ENCODE results near the gene CHGA. TPM values are rescaled to one million over a fixed set of nuclear protein-coding genes. Genes with fewer than 3 reads are reported as not detected.

The CHGA gene
- polyA plus RNA-seq, 1 donor from 2014 or later, result 131 TPM

- H3K4me3 ChIP-seq (ENCODE audit: low read length), result no peak overlapping the region
- no peaks in the 10 kb centered on the region for H3K27me3 ChIP-seq (ENCODE audit: insufficient read depth, low read depth, low read length)
- H3K79me2 ChIP-seq (replicated peaks; ENCODE audit: insufficient read depth, low read length), result no peaks in the 10 kb centered on the region
- no peaks in the 10 kb centered on the region for H3K36me3 ChIP-seq (ENCODE audit: insufficient read depth, low read length)
- H3K4me2 ChIP-seq (ENCODE audit: low read length), result no peak overlapping the region
- H2AFZ ChIP-seq (ENCODE audit: low read depth, low read length), result no peak overlapping the region
- H3K9me2 ChIP-seq (ENCODE audit: insufficient read depth, low read length), result no peaks in the 10 kb centered on the region
- TF ChIP-seq EP300 (conservative IDR thresholded peaks at IDR 0.05; ENCODE audit: poor library complexity, severe bottlenecking) (no peak), CTCF (IDR thresholded peaks at IDR 0.05; ENCODE audit: poor library complexity, severe bottlenecking) (no peak), REST (IDR thresholded peaks at IDR 0.05; ENCODE audit: borderline replicate concordance) (no peak), TAF1 (IDR thresholded peaks at IDR 0.05; ENCODE audit: low read depth) (no peak), MXI1 (conservative IDR thresholded peaks at IDR 0.05; ENCODE audit: poor library complexity, severe bottlenecking) (no peak), POLR2AphosphoS5 (IDR thresholded peaks at IDR 0.05) (no peak), SMC3 (conservative IDR thresholded peaks at IDR 0.05; ENCODE audit: poor library complexity) (no peak), RAD21 (conservative IDR thresholded peaks at IDR 0.05) (no peak), EZH2 (IDR thresholded peaks at IDR 0.05; ENCODE audit: borderline replicate concordance, insufficient read depth, low read length, poor library complexity, severe bottlenecking) (no peak)
- H3K9me3 ChIP-seq (ENCODE audit: low read length), result no peaks in the 10 kb centered on the region
- H4K20me1 ChIP-seq (ENCODE audit: insufficient read depth), result no peaks in the 10 kb centered on the region
- H3F3A ChIP-seq (ENCODE audit: insufficient read depth, low read length, poor library complexity, severe bottlenecking), result no peaks in the 10 kb centered on the region
- no peak overlapping the region for H3K27ac ChIP-seq (ENCODE audit: low read length)
- H3K9ac ChIP-seq (ENCODE audit: low read length), result no peak overlapping the region
These were observed 16.1 kb downstream of the CHGA start for GRCh38 chr14:92938890-92939671.

GRCh38 chr14:92939699-92940098 is 16.7 kb downstream of the CHGA start:
- Histone ChIP-seq H2AFZ (ENCODE audit: low read depth, low read length) (no peak overlapping the region), H3K9ac (ENCODE audit: low read length) (no peak overlapping the region), H3K27ac (ENCODE audit: low read length) (no peak overlapping the region), H3K4me2 (ENCODE audit: low read length) (no peak overlapping the region), H3K36me3 (ENCODE audit: insufficient read depth, low read length) (no peaks in the 10 kb centered on the region), H4K20me1 (ENCODE audit: insufficient read depth) (no peaks in the 10 kb centered on the region), H3F3A (ENCODE audit: insufficient read depth, low read length, poor library complexity, severe bottlenecking) (no peaks in the 10 kb centered on the region), H3K4me3 (ENCODE audit: low read length) (no peak overlapping the region), H3K9me2 (ENCODE audit: insufficient read depth, low read length) (no peaks in the 10 kb centered on the region), H3K9me3 (ENCODE audit: low read length) (no peaks in the 10 kb centered on the region), H3K79me2 (replicated peaks; ENCODE audit: insufficient read depth, low read length) (no peaks in the 10 kb centered on the region), H3K27me3 (ENCODE audit: insufficient read depth, low read depth, low read length) (no peaks in the 10 kb centered on the region)
- no peak for TF ChIP-seq RAD21 (conservative IDR thresholded peaks at IDR 0.05)
- no peak for TF ChIP-seq CTCF (IDR thresholded peaks at IDR 0.05; ENCODE audit: poor library complexity, severe bottlenecking)
- no peak for TF ChIP-seq REST (IDR thresholded peaks at IDR 0.05; ENCODE audit: borderline replicate concordance)
- no peak for TF ChIP-seq EP300 (conservative IDR thresholded peaks at IDR 0.05; ENCODE audit: poor library complexity, severe bottlenecking)
- TF ChIP-seq POLR2AphosphoS5 (IDR thresholded peaks at IDR 0.05), result no peak
- TF ChIP-seq SMC3 (conservative IDR thresholded peaks at IDR 0.05; ENCODE audit: poor library complexity), result no peak
- no peak for TF ChIP-seq EZH2 (IDR thresholded peaks at IDR 0.05; ENCODE audit: borderline replicate concordance, insufficient read depth, low read length, poor library complexity, severe bottlenecking)
- TF ChIP-seq TAF1 (IDR thresholded peaks at IDR 0.05; ENCODE audit: low read depth), result no peak
- TF ChIP-seq MXI1 (conservative IDR thresholded peaks at IDR 0.05; ENCODE audit: poor library complexity, severe bottlenecking), result no peak

All from neural cell (in vitro differentiated cells).